Loucy (cell line): Measurements from ENCODE around the gene PUDP.

Source experiments
- CTCF ChIP-seq: fragments of 200-600 bp; sonication (generic); conservative IDR thresholded peaks from 2 replicates; pipeline ENCODE4 v1.5.1; 2014; ENCODE audit warnings: mild to moderate bottlenecking, antibody characterized with exemption, low read length
- EZH2phosphoT487 ChIP-seq: fragments of 200-600 bp; IDR thresholded peaks from 2 replicates; pipeline ENCODE4 v1.6.1; 2018; ENCODE audit warnings: antibody characterized with exemption, mild to moderate bottlenecking, moderate library complexity, borderline replicate concordance

- TF ChIP-seq CTCF (no peak), EZH2phosphoT487 (no peak)
Observed at GRCh38 chrX:7145454-7145853, 2.5 kb downstream of the PUDP start.
